MM.1S (cell line): Measurements from ENCODE around the gene CPEB1.
A peak's percentile ranks its signal among the peaks of the same experiment; 100 is the strongest.
"Not testable (repeated sequence)": the region's sequence is repeated elsewhere in the genome, so short reads cannot be mapped to it uniquely, and the experiment has no call there.

Source experiments
- DNase-seq: peaks from one replicate; pipeline ENCODE4 v3.0.0-alpha.2; 2015
- H2AFZ ChIP-seq: fragments of 300-600 bp; sonication (generic); 2 replicates; pipeline ENCODE4 v1.6.0; 2016; ENCODE audit warnings: antibody characterized with exemption, low read length
- H3F3A ChIP-seq: fragments of 300-600 bp; sonication (generic); 2 replicates; pipeline ENCODE4 v1.6.1; 2016; ENCODE audit warnings: mild to moderate bottlenecking, antibody characterized with exemption, low read length, moderate library complexity, mixed read lengths; ENCODE audit not compliant: insufficient read depth
- H3K27ac ChIP-seq: fragments of 300-600 bp; sonication (generic); 2 replicates; pipeline ENCODE4 v1.5.1; 2016; ENCODE audit warnings: mild to moderate bottlenecking, low read length
- H3K27me3 ChIP-seq: fragments of 300-600 bp; sonication (generic); replicated peaks from 2 replicates; pipeline ENCODE4 v1.6.0; 2016; ENCODE audit warnings: low read length; ENCODE audit not compliant: insufficient read depth
- H3K36me3 ChIP-seq: fragments of 300-600 bp; sonication (generic); replicated peaks from 2 replicates; pipeline ENCODE4 v1.6.1; 2016; ENCODE audit warnings: mild to moderate bottlenecking, low read length, mixed read lengths; ENCODE audit not compliant: insufficient read depth
- H3K4me1 ChIP-seq: fragments of 300-600 bp; sonication (generic); 2 replicates; pipeline ENCODE4 v1.6.1; 2016; ENCODE audit warnings: low read length, mixed read lengths
- H3K4me2 ChIP-seq: fragments of 300-600 bp; sonication (generic); 2 replicates; pipeline ENCODE4 v1.6.0; 2016; ENCODE audit warnings: low read depth, low read length
- H3K4me3 ChIP-seq: fragments of 300-600 bp; sonication (generic); 2 replicates; pipeline ENCODE4 v1.5.1; 2016; ENCODE audit warnings: low read length, mixed read lengths
- H3K79me2 ChIP-seq: fragments of 300-600 bp; sonication (generic); 2 replicates; pipeline ENCODE4 v1.6.1; 2016; ENCODE audit warnings: mixed run types, low read length, mixed read lengths
- H3K9ac ChIP-seq: fragments of 300-600 bp; sonication (generic); 2 replicates; pipeline ENCODE4 v1.6.1; 2016; ENCODE audit warnings: low read length, mixed read lengths
- H3K9me2 ChIP-seq: fragments of 300-600 bp; sonication (generic); replicated peaks from 2 replicates; pipeline ENCODE4 v1.6.1; 2016; ENCODE audit warnings: mild to moderate bottlenecking, low read length, mixed read lengths; ENCODE audit not compliant: insufficient read depth
- H3K9me3 ChIP-seq: fragments of 300-600 bp; sonication (generic); replicated peaks from 2 replicates; pipeline ENCODE4 v1.6.1; 2016; ENCODE audit warnings: mild to moderate bottlenecking, low read length, mixed read lengths; ENCODE audit not compliant: insufficient read depth
- H4K20me1 ChIP-seq: fragments of 300-600 bp; sonication (generic); 2 replicates; pipeline ENCODE4 v1.6.1; 2016; ENCODE audit warnings: mild to moderate bottlenecking, low read length, moderate library complexity, mixed read lengths; ENCODE audit not compliant: insufficient read depth
- CTCF ChIP-seq: fragments of 300-600 bp; sonication (generic); IDR thresholded peaks from 2 replicates; pipeline ENCODE4 v1.5.1; 2016; ENCODE audit warnings: antibody characterized with exemption, low read length, mixed read lengths
- EZH2 ChIP-seq: fragments of 300-600 bp; sonication (generic); optimal IDR thresholded peaks from 2 replicates; pipeline ENCODE3; 2017; ENCODE audit warnings: low read depth, mild to moderate bottlenecking, antibody characterized with exemption, low read length, mixed read lengths
- EZH2phosphoT487 ChIP-seq: fragments of 300-600 bp; sonication (generic); IDR thresholded peaks from 2 replicates; pipeline ENCODE4 v1.6.1; 2018; ENCODE audit warnings: antibody characterized with exemption, low read length

Gene CPEB1

DNA sequence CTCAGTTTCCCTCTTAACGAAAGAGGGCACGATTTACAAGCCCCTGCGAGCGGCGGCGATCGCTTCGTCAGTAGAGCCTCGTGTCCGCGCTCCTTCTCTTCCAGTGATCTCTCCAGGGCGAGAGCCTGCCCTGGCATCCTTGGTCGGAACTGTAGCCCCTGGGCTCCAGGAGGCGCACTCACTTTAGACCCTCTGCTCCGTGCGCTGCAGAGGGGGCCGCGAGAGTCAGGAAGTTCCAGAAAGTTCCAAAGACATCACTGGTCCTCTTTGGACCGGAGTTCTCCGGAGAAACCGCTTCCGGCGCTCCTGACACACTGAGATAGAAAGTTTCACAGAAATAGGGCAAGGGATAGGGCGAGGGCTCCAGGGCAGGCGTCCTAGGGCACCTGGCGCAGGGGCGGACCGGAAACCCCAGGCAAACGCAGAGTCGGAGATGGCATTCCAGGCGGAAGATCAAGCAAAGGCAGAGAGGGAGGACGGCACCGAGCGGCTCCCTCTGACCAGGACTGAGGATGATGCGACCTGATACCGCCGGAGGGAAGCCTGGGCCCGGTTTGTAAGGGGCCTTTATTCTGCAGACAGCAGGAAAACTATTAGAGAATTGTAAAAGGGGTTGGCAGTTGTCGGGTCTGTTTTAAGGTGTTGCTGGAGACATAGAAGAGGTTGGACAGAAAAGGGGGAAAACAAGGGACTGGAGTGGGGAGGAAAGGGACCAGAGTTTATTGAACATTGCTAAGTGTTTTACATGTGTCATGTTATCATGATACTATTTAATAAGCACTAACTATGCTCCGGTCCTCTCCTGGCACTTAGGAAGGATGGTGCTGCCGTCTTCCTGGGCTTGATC, 1.3 kb upstream of the CPEB1 start:
- Histone ChIP-seq H3K9ac (no peak overlapping the region), H3K4me3 (no peak overlapping the region)

DNA sequence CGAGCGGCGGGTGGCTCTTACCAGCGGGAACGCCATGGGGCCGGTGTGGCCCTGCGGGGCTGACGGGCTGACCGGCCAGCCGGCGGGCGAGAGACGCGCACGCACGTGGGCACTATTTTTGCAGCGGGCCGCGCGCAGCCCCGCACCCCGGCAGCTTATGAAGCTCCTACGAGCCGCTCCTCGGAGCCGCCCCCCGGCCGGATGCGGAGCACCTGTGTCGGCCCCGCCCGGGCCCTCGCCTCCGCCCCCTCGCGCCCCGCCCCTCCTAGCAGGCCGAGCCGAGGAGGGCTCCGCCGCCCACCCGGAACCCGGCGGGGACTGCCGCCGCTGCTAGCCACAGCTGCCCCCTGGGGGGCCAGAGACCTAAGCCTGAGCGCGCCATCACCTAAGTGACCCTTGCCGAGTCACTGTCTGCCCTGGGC, 683 bp upstream of the CPEB1 start:
- peak overlapping the region; percentile 57; the same call in 1 of the 2 replicates for H3K4me2 ChIP-seq
- H4K20me1 ChIP-seq = no peaks in the 10 kb centered on the region
- no peak overlapping the region for H3K27ac ChIP-seq
- peaks cover 4% of the 10 kb centered on the region; the same call in 1 of the 2 replicates for H3K27me3 ChIP-seq
- H3K79me2 ChIP-seq = no peaks in the 10 kb centered on the region
- no peak overlapping the region for H3K9ac ChIP-seq
- no peak for TF ChIP-seq EZH2phosphoT487
- no peak for TF ChIP-seq EZH2
- TF ChIP-seq CTCF = no peak
- H3K36me3 ChIP-seq = no peaks in the 10 kb centered on the region
- no peaks in the 10 kb centered on the region for H3K9me2 ChIP-seq
- no peak overlapping the region; the same call in 1 of the 2 replicates for H3K4me3 ChIP-seq
- no peaks in the 10 kb centered on the region for H3K9me3 ChIP-seq
- no peak overlapping the region for H2AFZ ChIP-seq
- H3K4me1 ChIP-seq = no peaks in the 10 kb centered on the region
- H3F3A ChIP-seq = no peaks in the 10 kb centered on the region
- no peak for DNase-seq

More for the DNA sequence above, 1.3 kb upstream of the CPEB1 start:
- H3F3A ChIP-seq = no peaks in the 10 kb centered on the region
- H2AFZ ChIP-seq = no peak overlapping the region
- no peaks in the 10 kb centered on the region for H4K20me1 ChIP-seq
- TF ChIP-seq EZH2phosphoT487 (no peak), EZH2 (no peak), CTCF (no peak)
- H3K4me1 ChIP-seq = no peaks in the 10 kb centered on the region
- DNase-seq = no peak
- H3K4me2 ChIP-seq = no peak overlapping the region
- H3K9me2 ChIP-seq = no peaks in the 10 kb centered on the region
- no peak overlapping the region for H3K27ac ChIP-seq
- H3K36me3 ChIP-seq = no peaks in the 10 kb centered on the region
- no peaks in the 10 kb centered on the region for H3K9me3 ChIP-seq
- no peaks in the 10 kb centered on the region for H3K79me2 ChIP-seq
- peaks cover 4% of the 10 kb centered on the region; the same call in 1 of the 2 replicates for H3K27me3 ChIP-seq

DNA sequence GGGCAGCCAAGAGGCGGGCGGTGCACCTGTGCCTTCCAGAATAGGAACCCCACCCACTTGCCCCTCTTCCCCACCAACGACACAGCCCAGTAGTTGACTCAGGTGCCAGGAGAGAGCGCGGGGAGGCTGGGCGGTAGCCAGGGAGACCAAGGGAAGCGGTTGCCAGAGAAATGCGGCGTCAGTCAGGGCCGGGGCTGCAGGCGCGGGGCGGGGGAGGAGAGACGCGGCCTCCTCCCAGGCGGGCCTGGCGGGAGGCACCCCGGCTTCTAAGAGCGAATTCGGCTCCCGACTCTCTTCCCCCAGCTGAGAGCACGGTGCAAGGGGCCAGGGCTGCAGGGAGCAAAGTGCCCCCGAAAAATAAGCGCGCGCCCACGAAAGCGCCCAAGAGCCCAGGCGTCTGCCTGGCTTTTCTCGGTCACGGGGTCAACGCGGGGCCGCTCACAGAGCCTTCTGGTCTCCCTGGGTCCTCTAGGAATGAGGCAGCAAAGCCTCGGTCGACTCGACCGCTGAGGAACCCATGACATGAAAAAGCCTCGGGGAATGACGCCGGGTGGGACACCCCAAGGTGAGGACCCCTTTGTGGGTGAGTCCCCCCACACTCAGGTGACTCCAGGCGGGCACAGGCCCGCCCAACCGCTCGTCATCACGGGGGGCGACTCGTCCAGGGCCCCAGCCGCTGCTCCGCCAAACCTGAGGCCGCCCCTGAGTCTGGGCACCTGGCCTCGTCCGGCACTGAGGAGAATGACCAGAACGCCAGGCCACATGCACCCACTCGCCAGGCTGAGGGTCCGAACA, 716 bp downstream of the CPEB1 start:
- H4K20me1 ChIP-seq = no peaks in the 10 kb centered on the region
- DNase-seq = no peak
- H3K4me3 ChIP-seq = no peak overlapping the region
- H3K9me2 ChIP-seq = no peaks in the 10 kb centered on the region
- no peak overlapping the region for H2AFZ ChIP-seq
- H3K27me3 ChIP-seq = peaks cover 4% of the 10 kb centered on the region; the same call in 1 of the 2 replicates
- H3F3A ChIP-seq = no peaks in the 10 kb centered on the region
- no peaks in the 10 kb centered on the region for H3K36me3 ChIP-seq
- no peak overlapping the region for H3K4me2 ChIP-seq
- no peaks in the 10 kb centered on the region for H3K4me1 ChIP-seq
- H3K9ac ChIP-seq = no peak overlapping the region
- no peak for TF ChIP-seq EZH2
- TF ChIP-seq CTCF = no peak
- no peak for TF ChIP-seq EZH2phosphoT487
- no peaks in the 10 kb centered on the region for H3K79me2 ChIP-seq
- H3K9me3 ChIP-seq = no peaks in the 10 kb centered on the region
- no peak overlapping the region for H3K27ac ChIP-seq

DNA sequence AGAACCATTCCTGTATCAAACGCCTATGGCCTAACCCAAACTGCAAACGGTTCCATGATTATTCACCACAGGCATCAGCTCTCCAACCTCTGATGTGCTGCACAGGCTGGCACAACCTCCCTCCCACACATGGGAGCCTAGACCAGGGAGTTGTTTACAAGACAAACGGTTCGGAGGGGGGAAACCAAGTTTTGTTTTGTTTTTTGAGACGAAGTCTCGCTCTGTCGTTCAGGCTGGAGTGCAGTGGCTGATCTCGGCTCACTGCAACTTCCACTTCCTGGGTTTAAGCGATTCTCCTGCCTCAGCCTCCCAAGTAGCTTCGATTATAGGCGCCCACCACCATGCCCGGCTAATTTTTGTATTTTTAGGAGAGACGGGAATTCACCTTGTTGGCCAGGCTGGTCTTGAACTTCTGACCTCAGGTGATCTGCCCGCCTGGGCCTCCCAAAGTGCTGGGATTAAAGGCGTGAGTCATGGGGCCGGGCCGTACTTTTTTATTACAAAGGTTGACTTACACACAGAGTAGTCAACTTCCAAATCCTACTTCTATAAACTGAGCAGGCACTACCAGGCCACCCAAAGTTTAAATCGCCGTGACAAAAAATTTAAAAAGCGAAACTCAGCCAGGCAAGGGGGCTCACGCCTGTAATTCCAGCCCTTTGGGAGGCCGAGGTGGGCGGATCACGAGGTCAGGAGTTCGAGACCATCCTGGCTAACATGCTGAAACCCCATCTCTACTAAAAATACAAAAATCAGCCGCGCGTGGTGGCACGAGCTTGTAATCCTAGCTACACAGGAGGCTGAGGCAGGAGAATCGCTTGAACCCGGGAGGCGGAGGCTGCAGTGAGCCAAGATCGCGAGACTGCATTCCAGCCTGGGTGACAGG, 2.0 kb downstream of the CPEB1 start:
- DNase-seq, H3K9me2 ChIP-seq, H3F3A ChIP-seq, H3K4me3 ChIP-seq, H3K9me3 ChIP-seq, H3K4me1 ChIP-seq, H3K36me3 ChIP-seq, H3K4me2 ChIP-seq, H3K79me2 ChIP-seq, H3K27ac ChIP-seq, H4K20me1 ChIP-seq, H2AFZ ChIP-seq, H3K27me3 ChIP-seq, H3K9ac ChIP-seq: not testable (repeated sequence)
